Omental fat pad (tissue), 4 donors: ENCODE results near the gene RASGRP2. TPM values are rescaled to one million over a fixed set of nuclear protein-coding genes. Genes with fewer than 3 reads are reported as not detected.

ENCODE experiments used
- ATAC-seq: fragments of 150-250 bp; one replicate; pipeline ENCODE4 v1.9.1; 2016; ENCODE audit warnings: mild to moderate bottlenecking, moderate library complexity; ENCODE audit not compliant: low FRiP score
- DNase-seq: peaks from one replicate; pipeline ENCODE4 v3.0.0-alpha.2; 2019; ENCODE audit warnings: low spot score
- total RNA-seq, 4 donors: library from RNA; depleted of rRNA; stranded (reverse); fragments of >200 nt; gene quantifications; one replicate each; pipeline ENCODE4 v1.1.0, GENCODE V29; 2016
- TF ChIP-seq, protein P1 (sequence below), 3 donors: fragments of 450-650 bp; IDR thresholded peaks; one replicate each; pipeline ENCODE4 v1.5.1; 2016 to 2017; ENCODE audit warnings: antibody characterized with exemption in 3 of 3, mild to moderate bottlenecking in 3 of 3, moderate library complexity in 2 of 3

Gene RASGRP2
- total RNA-seq, 4 donors from 2014 or later, result 9.3 to 53.1 (median 14.0) TPM

DNA sequence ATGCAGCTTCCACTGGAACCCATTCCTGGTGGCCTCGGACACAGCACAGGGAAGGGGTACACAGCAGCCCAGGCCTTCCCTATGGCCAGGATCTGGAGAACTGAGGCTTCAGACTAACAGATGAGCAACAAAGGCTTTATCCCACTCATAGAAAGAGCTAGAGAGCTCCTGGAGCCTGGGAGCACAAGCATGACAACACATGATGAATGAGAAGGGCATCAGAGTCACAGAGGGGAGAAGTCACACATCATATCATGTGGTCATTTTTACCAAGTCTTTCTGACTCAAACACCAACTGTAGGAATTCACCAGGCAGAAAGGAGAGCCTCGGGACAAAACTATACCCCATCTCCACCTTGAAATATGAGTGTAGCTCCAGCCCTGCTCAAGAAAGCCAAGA, 64.1 kb downstream of the RASGRP2 start:
- no peak for ATAC-seq
- DNase-seq, result no peak
- TF ChIP-seq, protein P1, sequence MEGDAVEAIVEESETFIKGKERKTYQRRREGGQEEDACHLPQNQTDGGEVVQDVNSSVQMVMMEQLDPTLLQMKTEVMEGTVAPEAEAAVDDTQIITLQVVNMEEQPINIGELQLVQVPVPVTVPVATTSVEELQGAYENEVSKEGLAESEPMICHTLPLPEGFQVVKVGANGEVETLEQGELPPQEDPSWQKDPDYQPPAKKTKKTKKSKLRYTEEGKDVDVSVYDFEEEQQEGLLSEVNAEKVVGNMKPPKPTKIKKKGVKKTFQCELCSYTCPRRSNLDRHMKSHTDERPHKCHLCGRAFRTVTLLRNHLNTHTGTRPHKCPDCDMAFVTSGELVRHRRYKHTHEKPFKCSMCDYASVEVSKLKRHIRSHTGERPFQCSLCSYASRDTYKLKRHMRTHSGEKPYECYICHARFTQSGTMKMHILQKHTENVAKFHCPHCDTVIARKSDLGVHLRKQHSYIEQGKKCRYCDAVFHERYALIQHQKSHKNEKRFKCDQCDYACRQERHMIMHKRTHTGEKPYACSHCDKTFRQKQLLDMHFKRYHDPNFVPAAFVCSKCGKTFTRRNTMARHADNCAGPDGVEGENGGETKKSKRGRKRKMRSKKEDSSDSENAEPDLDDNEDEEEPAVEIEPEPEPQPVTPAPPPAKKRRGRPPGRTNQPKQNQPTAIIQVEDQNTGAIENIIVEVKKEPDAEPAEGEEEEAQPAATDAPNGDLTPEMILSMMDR (IDR thresholded peaks at IDR 0.05), result no peak

GRCh38 chr11:64677441-64678023, 66.4 kb downstream of the RASGRP2 start:
- TF ChIP-seq, protein P1 (IDR thresholded peaks at IDR 0.05), result no peak
- no peak for ATAC-seq
- DNase-seq, result no peak

Other genes with a start within 250 kb of the RASGRP2 start
- gene SLC22A11, start 188.2 kb downstream of the RASGRP2 start, total RNA-seq, result not detected
- under 1 TPM in 1 of 4 donors, not detected in 3; 0.56 TPM for gene SLC22A12, start 152.9 kb downstream of the RASGRP2 start, total RNA-seq
- 1 to 10 TPM; 1.5 to 6.3 (median 3.4) TPM for gene NRXN2, start 20.9 kb downstream of the RASGRP2 start, total RNA-seq
- gene PYGM, start 15.8 kb upstream of the RASGRP2 start, total RNA-seq, result 10 to 100 TPM in 2 of 4 donors, 1 to 10 TPM in 2; 2.1 to 25.9 (median 12.2) TPM
- 100 to 1,000 TPM; 209 to 411 (median 320) TPM for gene SF1, start 34.4 kb upstream of the RASGRP2 start, total RNA-seq
- gene MAP4K2, start 59.1 kb upstream of the RASGRP2 start, total RNA-seq, result 10 to 100 TPM in 3 of 4 donors, 1 to 10 TPM in 1; 8.5 to 33.3 (median 17.7) TPM
- 10 to 100 TPM in 3 of 4 donors, 1 to 10 TPM in 1; 7.3 to 20.2 (median 12.2) TPM for gene MEN1, start 66.4 kb upstream of the RASGRP2 start, total RNA-seq
- gene CDC42BPG, start 100.5 kb upstream of the RASGRP2 start, total RNA-seq, result under 1 TPM; 0.19 to 0.48 (median 0.42) TPM
- gene EHD1, start 134.5 kb upstream of the RASGRP2 start, total RNA-seq, result 100 to 1,000 TPM in 2 of 4 donors, 10 to 100 TPM in 2; 66.4 to 226 (median 94.8) TPM
- 10 to 100 TPM; 20.3 to 34.8 (median 22.2) TPM for gene ATG2A, start 173.1 kb upstream of the RASGRP2 start, total RNA-seq
- gene PPP2R5B, start 180.5 kb upstream of the RASGRP2 start, total RNA-seq, result 10 to 100 TPM in 3 of 4 donors, 1 to 10 TPM in 1; 7.8 to 20.3 (median 12.4) TPM
- gene GPHA2, start 191.8 kb upstream of the RASGRP2 start, total RNA-seq, result not detected
- not detected for gene MAJIN, start 228.0 kb upstream of the RASGRP2 start, total RNA-seq